ENCODE measurements around the gene FKBP8.

FKBP8 gene

GRCh38 chr19:18483119-18483890 is 60.1 kb downstream of the FKBP8 start:
- Histone ChIP-seq H3K27me3 (ENCODE audit: insufficient read depth, poor library complexity, severe bottlenecking) (no peaks in the 10 kb centered on the region), H3K27ac (replicated peaks) (no peak overlapping the region), H3K4me3 (replicated peaks; ENCODE audit: insufficient read depth, low read length) (no peak overlapping the region)
- DNase-seq (ENCODE audit: low read depth in 1 of 2, low spot score in 1 of 2) = no peak
- no peak for TF ChIP-seq GABPA (IDR thresholded peaks at IDR 0.05; ENCODE audit: low read depth)
- TF ChIP-seq POLR2AphosphoS5 (IDR thresholded peaks at IDR 0.05; ENCODE audit: low read depth) = no peak
- no peak for TF ChIP-seq REST (IDR thresholded peaks at IDR 0.05; ENCODE audit: insufficient replicate concordance, low read depth)
- TF ChIP-seq CTCF (IDR thresholded peaks at IDR 0.05; ENCODE audit: insufficient read depth, low read length) = no peak
- TF ChIP-seq SPI1 (IDR thresholded peaks at IDR 0.05; ENCODE audit: borderline replicate concordance, low read depth) = no peak

All from HL-60 (cell line).